ENCODE results near the gene VCX2.
"Not testable (repeated sequence)": the region's sequence is repeated elsewhere in the genome, so short reads cannot be mapped to it uniquely, and the experiment has no call there.

Gene VCX2

DNA sequence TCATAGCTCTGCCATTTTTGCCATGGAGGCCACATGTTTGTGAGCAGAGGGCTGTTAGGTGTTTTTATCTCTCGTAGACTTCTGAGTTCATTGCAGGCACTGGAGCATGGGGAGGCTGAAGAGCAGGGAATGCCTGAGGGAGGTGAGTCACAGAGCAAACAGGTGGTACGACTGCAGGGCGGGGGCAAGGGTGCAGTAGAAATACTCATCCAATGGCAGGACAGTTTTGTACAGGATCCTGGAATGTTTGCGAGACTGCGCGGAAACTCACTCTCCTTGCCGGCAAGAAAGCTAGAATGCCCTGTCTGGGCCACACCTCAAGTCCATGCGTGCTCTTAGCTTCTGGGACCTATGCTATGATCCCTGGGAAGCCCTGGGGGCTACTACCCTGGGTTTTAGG, 20.0 kb upstream of the VCX2 start:
- no peak for TF ChIP-seq CTCF (IDR thresholded peaks at IDR 0.05; ENCODE audit: insufficient read depth, low read depth, low read length, missing control alignments)
- no peak overlapping the region for H3K4me3 ChIP-seq (ENCODE audit: low read depth, low read length)
- DNase-seq (ENCODE audit: low read depth), result no peak

DNA sequence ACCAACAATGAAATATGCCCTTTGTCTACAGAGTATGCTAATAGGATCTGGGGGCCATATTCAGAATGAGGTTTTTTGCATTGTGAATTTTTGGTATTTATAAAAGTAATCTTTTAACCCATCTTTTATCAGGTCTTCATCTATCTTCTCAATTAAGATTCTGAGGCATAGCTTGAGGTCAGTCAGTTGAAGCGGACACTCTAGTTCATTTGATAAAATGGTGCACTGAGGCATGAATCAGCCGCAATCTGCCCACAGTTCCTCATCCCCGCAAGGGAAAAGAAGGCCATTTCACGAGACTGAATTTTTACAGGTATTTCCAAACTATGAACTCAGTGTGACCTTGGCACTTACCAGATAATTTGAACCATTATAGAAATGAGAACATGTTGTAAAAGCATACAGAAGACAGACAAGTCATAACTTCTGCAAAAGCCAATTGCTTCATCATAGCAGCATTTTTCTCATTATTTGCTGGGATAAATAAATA, 19.3 kb upstream of the VCX2 start:
- DNase-seq (ENCODE audit: low read depth), result no peak
- no peak overlapping the region for H3K4me3 ChIP-seq (ENCODE audit: low read depth, low read length)
- no peak for TF ChIP-seq CTCF (IDR thresholded peaks at IDR 0.05; ENCODE audit: insufficient read depth, low read depth, low read length, missing control alignments)

- DNase-seq (ENCODE audit: low read depth), result no peak
- no peak for TF ChIP-seq CTCF (IDR thresholded peaks at IDR 0.05; ENCODE audit: insufficient read depth, low read depth, low read length, missing control alignments)
- no peak overlapping the region for H3K4me3 ChIP-seq (ENCODE audit: low read depth, low read length)
Observed at GRCh38 chrX:8189096-8189830, 18.2 kb upstream of the VCX2 start.

DNA sequence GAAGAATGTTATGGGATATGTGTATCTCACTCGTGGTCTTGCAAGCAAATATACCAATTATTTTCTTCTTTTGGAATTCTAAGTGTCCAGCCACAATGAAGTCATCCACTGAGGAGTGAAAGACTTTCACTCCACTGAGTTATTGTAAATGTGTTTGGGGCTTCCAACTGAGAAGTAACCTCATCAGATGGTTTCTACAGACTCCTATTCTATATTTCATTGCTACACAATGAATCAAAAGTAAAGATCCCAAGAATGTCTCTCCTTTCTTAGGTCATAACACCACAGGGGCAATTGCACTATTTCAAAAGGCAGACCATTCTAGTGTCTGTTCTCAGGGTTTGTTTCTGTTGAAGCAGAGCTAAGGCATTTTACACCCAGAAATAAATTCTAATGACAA, 12.3 kb upstream of the VCX2 start:
- no peak for TF ChIP-seq CTCF (IDR thresholded peaks at IDR 0.05; ENCODE audit: insufficient read depth, low read depth, low read length, missing control alignments)
- H3K4me3 ChIP-seq (ENCODE audit: low read depth, low read length), result no peak overlapping the region
- no peak for DNase-seq (ENCODE audit: low read depth)

- H3K4me3 ChIP-seq (ENCODE audit: low read depth, low read length), result no peak overlapping the region
- DNase-seq (ENCODE audit: low read depth), result no peak
- no peak for TF ChIP-seq CTCF (IDR thresholded peaks at IDR 0.05; ENCODE audit: insufficient read depth, low read depth, low read length, missing control alignments)
Observed at GRCh38 chrX:8179656-8180055, 8.6 kb upstream of the VCX2 start.

DNA sequence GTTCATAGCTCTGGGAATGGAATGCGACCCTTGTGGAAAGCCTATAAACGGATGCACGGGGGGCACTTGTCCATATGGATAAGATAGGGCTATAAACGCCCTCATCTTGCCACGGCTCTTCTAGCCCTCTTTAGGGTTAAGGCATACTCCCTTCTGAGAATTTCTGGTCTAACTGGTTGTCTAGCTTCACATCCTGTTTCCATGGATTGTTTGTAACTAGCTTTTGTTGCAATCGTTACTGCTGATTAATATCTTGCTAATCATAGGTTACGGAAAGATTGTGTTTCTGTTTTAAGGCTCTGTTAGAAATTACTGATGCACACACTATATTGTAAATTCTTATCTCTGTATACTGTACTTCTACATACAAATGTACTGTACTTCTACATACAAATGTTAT, 17.1 kb downstream of the VCX2 start:
- DNase-seq (ENCODE audit: low read depth); H3K4me3 ChIP-seq (ENCODE audit: low read depth, low read length): not testable (repeated sequence)

GRCh38 chrX:8147226-8147625, 23.8 kb downstream of the VCX2 start:
- no peak overlapping the region for H3K4me3 ChIP-seq (ENCODE audit: low read depth, low read length)
- DNase-seq (ENCODE audit: low read depth), result no peak
- no peak for TF ChIP-seq CTCF (IDR thresholded peaks at IDR 0.05; ENCODE audit: insufficient read depth, low read depth, low read length, missing control alignments)
